PC-9 (cell line): ENCODE data around the gene AMH. TPM values are rescaled to one million over a fixed set of nuclear protein-coding genes. Genes with fewer than 3 reads are reported as not detected.

Experiments used
- BruUV-seq: library from RNA; stranded (reverse); fragments of 400-500 nt; replicated peaks from 2 replicates; lab custom pipeline; 2021; lab: Mats Ljungman, UMichigan
- CTCF ChIA-PET: fragments of 300-600 bp; sonication (Branson Sonifier 250); formaldehyde crosslinking; loops from one replicate; lab custom pipeline; 2022; ENCODE audit warnings: antibody characterized with exemption; lab: Charles Lee
- POLR2A ChIA-PET: fragments of 300-600 bp; sonication (Branson Sonifier 250); formaldehyde crosslinking; loops from one replicate; lab custom pipeline; 2022; ENCODE audit warnings: antibody characterized with exemption; ENCODE audit not compliant: unreplicated experiment; lab: Charles Lee
- DNase-seq, 2 experiments: peaks; one replicate each; pipeline versions ENCODE4 v3.0.0 to v3.0.0-alpha.2; 2015 to 2022; ENCODE audit warnings: mixed read lengths in 1 of 2
- H2AFZ ChIP-seq: fragments of 200-600 bp; sonication (generic); 2 replicates; pipeline ENCODE4 v1.8.1; 2017; ENCODE audit warnings: antibody characterized with exemption
- H3F3A ChIP-seq: fragments of 200-600 bp; sonication (generic); 2 replicates; pipeline ENCODE4 v1.8.1; 2017; ENCODE audit warnings: antibody characterized with exemption, mild to moderate bottlenecking, low read depth; ENCODE audit not compliant: insufficient read depth
- H3K27ac ChIP-seq: fragments of 200-600 bp; sonication (generic); 2 replicates; pipeline ENCODE4 v1.6.1; 2016; ENCODE audit warnings: mixed run types
- H3K27me3 ChIP-seq: fragments of 200-600 bp; sonication (generic); 2 replicates; pipeline ENCODE4 v1.6.1; 2016; ENCODE audit warnings: low read depth, mixed run types; ENCODE audit not compliant: insufficient read depth
- H3K36me3 ChIP-seq: fragments of 200-600 bp; sonication (generic); 2 replicates; pipeline ENCODE4 v1.6.1; 2016; ENCODE audit warnings: low read depth, mixed run types
- H3K4me1 ChIP-seq: fragments of 200-600 bp; sonication (generic); replicated peaks from 2 replicates; pipeline ENCODE4 v1.6.1; 2016; ENCODE audit warnings: mixed run types; ENCODE audit not compliant: insufficient read depth
- H3K4me2 ChIP-seq: fragments of 200-600 bp; sonication (generic); 2 replicates; pipeline ENCODE4 v1.6.1; 2017; ENCODE audit warnings: mixed run types
- H3K4me3 ChIP-seq: fragments of 200-600 bp; sonication (generic); 2 replicates; pipeline ENCODE4 v1.6.1; 2016; ENCODE audit warnings: mixed run types
- H3K79me2 ChIP-seq: fragments of 200-600 bp; sonication (generic); 2 replicates; pipeline ENCODE4 v1.6.1; 2017; ENCODE audit warnings: low read depth, mixed run types
- H3K9me2 ChIP-seq: fragments of 200-600 bp; sonication (generic); 2 replicates; pipeline ENCODE4 v1.8.1; 2017; ENCODE audit warnings: mild to moderate bottlenecking; ENCODE audit not compliant: insufficient read depth
- H3K9me3 ChIP-seq: fragments of 200-600 bp; sonication (generic); 2 replicates; pipeline ENCODE4 v1.8.1; 2016; ENCODE audit warnings: low read depth; ENCODE audit not compliant: insufficient read depth
- H4K20me1 ChIP-seq: fragments of 200-600 bp; sonication (generic); 2 replicates; pipeline ENCODE4 v1.8.1; 2017; ENCODE audit not compliant: insufficient read depth
- EZH2 ChIP-seq: fragments of 200-600 bp; sonication (generic); IDR thresholded peaks from 2 replicates; pipeline ENCODE4 v1.8.0; 2017; ENCODE audit warnings: antibody characterized with exemption, low read depth
- intact Hi-C: fragments of 100-400 bp; cut with micrococcal nuclease; formaldehyde crosslinking; loops from one replicate; pipeline ENCODE4 v1.10.0; 2022; ENCODE audit not compliant: unreplicated experiment
- total RNA-seq: library from RNA; stranded (reverse); gene quantifications from 2 replicates; pipeline ENCODE4 v1.2.3, GENCODE V29; 2021
- TF ChIP-seq, protein P1 (sequence below): fragments of 200-600 bp; sonication (generic); conservative IDR thresholded peaks from 2 replicates; pipeline ENCODE4 v1.6.1; 2017; ENCODE audit warnings: mixed run types, antibody characterized with exemption, mild to moderate bottlenecking, moderate library complexity

Gene AMH
- total RNA-seq, 1 experiment from 2014 or later: 8.1 TPM

GRCh38 chr19:2252797-2253105, 3.6 kb downstream of the AMH start:
- no peak for DNase-seq
- CTCF ChIA-PET: no interaction called here
- Histone ChIP-seq H3K4me1 (no peaks in the 10 kb centered on the region), H3K79me2 (no peaks in the 10 kb centered on the region), H3K9me3 (no peaks in the 10 kb centered on the region), H3F3A (no peaks in the 10 kb centered on the region), H3K4me2 (no peak overlapping the region), H3K27me3 (no peaks in the 10 kb centered on the region), H2AFZ (no peak overlapping the region), H3K27ac (no peak overlapping the region), H3K4me3 (no peak overlapping the region), H3K36me3 (no peaks in the 10 kb centered on the region), H3K9me2 (no peaks in the 10 kb centered on the region), H4K20me1 (no peaks in the 10 kb centered on the region)
- POLR2A ChIA-PET: no interaction called here
- TF ChIP-seq EZH2: no peak
- TF ChIP-seq, protein P1, sequence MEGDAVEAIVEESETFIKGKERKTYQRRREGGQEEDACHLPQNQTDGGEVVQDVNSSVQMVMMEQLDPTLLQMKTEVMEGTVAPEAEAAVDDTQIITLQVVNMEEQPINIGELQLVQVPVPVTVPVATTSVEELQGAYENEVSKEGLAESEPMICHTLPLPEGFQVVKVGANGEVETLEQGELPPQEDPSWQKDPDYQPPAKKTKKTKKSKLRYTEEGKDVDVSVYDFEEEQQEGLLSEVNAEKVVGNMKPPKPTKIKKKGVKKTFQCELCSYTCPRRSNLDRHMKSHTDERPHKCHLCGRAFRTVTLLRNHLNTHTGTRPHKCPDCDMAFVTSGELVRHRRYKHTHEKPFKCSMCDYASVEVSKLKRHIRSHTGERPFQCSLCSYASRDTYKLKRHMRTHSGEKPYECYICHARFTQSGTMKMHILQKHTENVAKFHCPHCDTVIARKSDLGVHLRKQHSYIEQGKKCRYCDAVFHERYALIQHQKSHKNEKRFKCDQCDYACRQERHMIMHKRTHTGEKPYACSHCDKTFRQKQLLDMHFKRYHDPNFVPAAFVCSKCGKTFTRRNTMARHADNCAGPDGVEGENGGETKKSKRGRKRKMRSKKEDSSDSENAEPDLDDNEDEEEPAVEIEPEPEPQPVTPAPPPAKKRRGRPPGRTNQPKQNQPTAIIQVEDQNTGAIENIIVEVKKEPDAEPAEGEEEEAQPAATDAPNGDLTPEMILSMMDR: no peak
- BruUV-seq: no TSS peak
- intact Hi-C loops: no loop called here

- Histone ChIP-seq H3K79me2 (no peaks in the 10 kb centered on the region), H3K4me2 (no peak overlapping the region), H3K9me2 (no peaks in the 10 kb centered on the region), H3K4me3 (no peak overlapping the region), H3K4me1 (no peaks in the 10 kb centered on the region), H3K9me3 (no peaks in the 10 kb centered on the region), H4K20me1 (no peaks in the 10 kb centered on the region), H3K27ac (no peak overlapping the region), H2AFZ (no peak overlapping the region), H3K27me3 (no peaks in the 10 kb centered on the region), H3K36me3 (no peaks in the 10 kb centered on the region), H3F3A (no peaks in the 10 kb centered on the region)
- DNase-seq: no peak
- BruUV-seq: no TSS peak
- no peak for TF ChIP-seq EZH2
- TF ChIP-seq, protein P1: no peak
- ChIA-PET POLR2A (no interaction called here), CTCF (no interaction called here)
- intact Hi-C loops: no loop called here
These were observed 4.3 kb downstream of the AMH start for GRCh38 chr19:2253106-2254063.

DNA sequence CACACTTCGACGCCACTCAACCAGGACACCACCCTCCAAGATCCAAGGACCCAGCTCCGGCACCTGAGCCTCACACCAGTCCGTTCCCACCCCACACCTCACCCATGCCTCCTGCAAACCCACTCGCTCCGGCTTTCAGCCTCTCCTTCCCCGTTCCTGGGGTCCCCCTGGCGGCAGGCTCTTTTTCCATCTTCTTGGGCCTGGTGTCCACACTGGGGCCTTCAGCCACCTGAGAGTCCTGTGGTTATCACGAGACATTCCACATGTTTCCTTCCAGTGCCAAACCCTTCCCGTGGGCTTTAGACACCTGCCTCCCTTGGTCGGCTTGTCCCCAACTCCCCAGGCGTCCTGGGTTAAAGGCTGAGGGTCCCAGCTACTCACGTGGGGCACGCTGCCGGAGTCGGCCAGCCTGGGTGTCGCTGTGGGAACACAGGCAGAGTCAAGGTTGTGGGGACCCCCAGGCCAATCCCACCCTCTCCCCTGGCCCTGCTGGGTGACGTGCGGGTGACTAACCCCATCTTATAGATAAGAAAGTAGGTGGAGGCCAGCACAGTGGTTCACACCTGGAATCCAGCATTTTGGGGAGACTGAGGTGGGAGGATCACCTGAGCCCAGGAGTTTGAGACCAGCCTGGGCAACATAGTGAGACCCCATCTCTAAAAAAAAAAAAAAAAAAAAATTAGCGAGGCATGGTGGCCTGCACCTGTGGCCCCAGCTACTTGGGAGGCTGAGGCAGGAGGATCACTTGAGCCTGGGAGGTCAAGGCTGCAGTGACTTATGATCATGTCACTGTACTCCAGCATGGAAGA, 5.1 kb downstream of the AMH start:
- ChIA-PET CTCF (interaction anchor here (0.5 kb wide), 1 partner anchor 99 kb away, joined by 3 read pairs; no protein-coding TSS in a partner anchor), POLR2A (no interaction called here)
- no peak for DNase-seq
- no TSS peak for BruUV-seq
- H3K9me2 ChIP-seq: no peaks in the 10 kb centered on the region
- H3K9me3 ChIP-seq: no peaks in the 10 kb centered on the region
- intact Hi-C loops: no loop called here
- no peaks in the 10 kb centered on the region for H3K27me3 ChIP-seq
- H3F3A ChIP-seq: no peaks in the 10 kb centered on the region
- H3K27ac ChIP-seq: no peak overlapping the region
- no peak overlapping the region for H3K4me3 ChIP-seq
- H3K36me3 ChIP-seq: no peaks in the 10 kb centered on the region
- H3K4me2 ChIP-seq: no peak overlapping the region
- TF ChIP-seq, protein P1: no peak
- no peak for TF ChIP-seq EZH2
- no peaks in the 10 kb centered on the region for H3K79me2 ChIP-seq
- no peak overlapping the region for H2AFZ ChIP-seq
- H4K20me1 ChIP-seq: no peaks in the 10 kb centered on the region
- no peaks in the 10 kb centered on the region for H3K4me1 ChIP-seq
